ENCODE results near the gene PTPN13.

PTPN13 gene

DNA sequence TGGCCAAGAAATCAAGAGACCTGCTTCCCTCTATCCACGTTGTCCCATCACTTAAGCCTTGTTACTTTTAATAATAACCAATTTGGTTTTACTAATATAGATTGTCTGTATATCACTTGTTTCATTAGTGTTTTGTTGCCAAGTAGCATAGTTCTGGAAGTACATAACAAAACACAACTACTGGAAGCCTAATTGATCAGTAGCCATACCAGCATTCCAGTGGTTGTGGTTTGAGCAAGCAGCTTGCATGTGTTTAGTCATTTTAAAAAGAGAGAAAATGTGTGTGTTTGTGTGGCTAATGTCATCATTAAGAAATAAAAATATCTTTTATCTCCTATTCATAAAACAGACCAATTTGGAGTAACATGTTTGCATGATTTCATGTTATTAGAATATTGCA is 70.8 kb downstream of the PTPN13 start:
- Histone ChIP-seq H3K4me2 (ENCODE audit: low read length) (no peak overlapping the region), H4K20me1 (ENCODE audit: control insufficient read depth, insufficient read depth, low read depth, low read length) (no peaks in the 10 kb centered on the region), H3K27ac (ENCODE audit: low read depth, low read length) (no peak overlapping the region), H3K27me3 (ENCODE audit: control insufficient read depth, low read length) (peaks cover 3% of the 10 kb centered on the region), H3K79me2 (ENCODE audit: control insufficient read depth, low read length) (no peaks in the 10 kb centered on the region), H3K36me3 (ENCODE audit: control insufficient read depth, low read length) (no peaks in the 10 kb centered on the region), H3K9me2 (replicated peaks; ENCODE audit: control insufficient read depth, low read length) (no peaks in the 10 kb centered on the region), H3K4me1 (ENCODE audit: control insufficient read depth, low read length) (no peaks in the 10 kb centered on the region), H3K4me3 (ENCODE audit: low read length) (no peak overlapping the region), H3K9me3 (ENCODE audit: control insufficient read depth, insufficient read depth, low read length) (no peaks in the 10 kb centered on the region), H3F3A (ENCODE audit: control insufficient read depth, insufficient read depth) (no peaks in the 10 kb centered on the region)
- no peak for TF ChIP-seq CTCF (IDR thresholded peaks at IDR 0.05; ENCODE audit: low read depth, low read length, poor library complexity, severe bottlenecking)

GRCh38 chr4:86670298-86670697 is 76.2 kb downstream of the PTPN13 start:
- H3K27me3 ChIP-seq (ENCODE audit: control insufficient read depth, low read length), result no peaks in the 10 kb centered on the region
- H3K9me3 ChIP-seq (ENCODE audit: control insufficient read depth, insufficient read depth, low read length), result no peaks in the 10 kb centered on the region
- no peaks in the 10 kb centered on the region for H3K36me3 ChIP-seq (ENCODE audit: control insufficient read depth, low read length)
- H3K4me2 ChIP-seq (ENCODE audit: low read length), result no peak overlapping the region
- H3K4me1 ChIP-seq (ENCODE audit: control insufficient read depth, low read length), result no peaks in the 10 kb centered on the region
- no peaks in the 10 kb centered on the region for H3K79me2 ChIP-seq (ENCODE audit: control insufficient read depth, low read length)
- no peaks in the 10 kb centered on the region for H4K20me1 ChIP-seq (ENCODE audit: control insufficient read depth, insufficient read depth, low read depth, low read length)
- TF ChIP-seq EZH2phosphoT487 (IDR thresholded peaks at IDR 0.05; ENCODE audit: borderline replicate concordance, low read length), result no peak
- no peak for TF ChIP-seq CTCF (IDR thresholded peaks at IDR 0.05; ENCODE audit: low read depth, low read length, poor library complexity, severe bottlenecking)
- H3K4me3 ChIP-seq (ENCODE audit: low read length), result no peak overlapping the region
- H3K27ac ChIP-seq (ENCODE audit: low read depth, low read length), result no peak overlapping the region
- H3F3A ChIP-seq (ENCODE audit: control insufficient read depth, insufficient read depth), result no peaks in the 10 kb centered on the region
- H3K9me2 ChIP-seq (replicated peaks; ENCODE audit: control insufficient read depth, low read length), result no peaks in the 10 kb centered on the region

GRCh38 chr4:86670756-86671155 is 76.6 kb downstream of the PTPN13 start:
- H3K9me2 ChIP-seq (replicated peaks; ENCODE audit: control insufficient read depth, low read length), result no peaks in the 10 kb centered on the region
- H3K27me3 ChIP-seq (ENCODE audit: control insufficient read depth, low read length), result no peaks in the 10 kb centered on the region
- TF ChIP-seq CTCF (IDR thresholded peaks at IDR 0.05; ENCODE audit: low read depth, low read length, poor library complexity, severe bottlenecking), result no peak
- TF ChIP-seq EZH2phosphoT487 (IDR thresholded peaks at IDR 0.05; ENCODE audit: borderline replicate concordance, low read length), result no peak
- no peak overlapping the region for H3K4me3 ChIP-seq (ENCODE audit: low read length)
- no peaks in the 10 kb centered on the region for H3K79me2 ChIP-seq (ENCODE audit: control insufficient read depth, low read length)
- no peaks in the 10 kb centered on the region for H3K36me3 ChIP-seq (ENCODE audit: control insufficient read depth, low read length)
- H3K9me3 ChIP-seq (ENCODE audit: control insufficient read depth, insufficient read depth, low read length), result no peaks in the 10 kb centered on the region
- no peaks in the 10 kb centered on the region for H3F3A ChIP-seq (ENCODE audit: control insufficient read depth, insufficient read depth)
- H4K20me1 ChIP-seq (ENCODE audit: control insufficient read depth, insufficient read depth, low read depth, low read length), result no peaks in the 10 kb centered on the region
- H3K4me2 ChIP-seq (ENCODE audit: low read length), result no peak overlapping the region
- H3K4me1 ChIP-seq (ENCODE audit: control insufficient read depth, low read length), result no peaks in the 10 kb centered on the region
- no peak overlapping the region for H3K27ac ChIP-seq (ENCODE audit: low read depth, low read length)

GRCh38 chr4:86675548-86675947 is 81.4 kb downstream of the PTPN13 start:
- no peaks in the 10 kb centered on the region for H4K20me1 ChIP-seq (ENCODE audit: control insufficient read depth, insufficient read depth, low read depth, low read length)
- H3K4me3 ChIP-seq (ENCODE audit: low read length), result no peak overlapping the region
- H3K4me1 ChIP-seq (ENCODE audit: control insufficient read depth, low read length), result no peaks in the 10 kb centered on the region
- H3K4me2 ChIP-seq (ENCODE audit: low read length), result no peak overlapping the region
- no peaks in the 10 kb centered on the region for H3K9me2 ChIP-seq (replicated peaks; ENCODE audit: control insufficient read depth, low read length)
- H3K27me3 ChIP-seq (ENCODE audit: control insufficient read depth, low read length), result no peaks in the 10 kb centered on the region; the same call in 1 of the 2 replicates
- H3K9me3 ChIP-seq (ENCODE audit: control insufficient read depth, insufficient read depth, low read length), result no peaks in the 10 kb centered on the region
- no peak overlapping the region for H3K27ac ChIP-seq (ENCODE audit: low read depth, low read length)
- H3K36me3 ChIP-seq (ENCODE audit: control insufficient read depth, low read length), result no peaks in the 10 kb centered on the region
- no peaks in the 10 kb centered on the region for H3F3A ChIP-seq (ENCODE audit: control insufficient read depth, insufficient read depth)
- TF ChIP-seq CTCF (IDR thresholded peaks at IDR 0.05; ENCODE audit: low read depth, low read length, poor library complexity, severe bottlenecking), result no peak
- no peak for TF ChIP-seq EZH2phosphoT487 (IDR thresholded peaks at IDR 0.05; ENCODE audit: borderline replicate concordance, low read length)
- H3K79me2 ChIP-seq (ENCODE audit: control insufficient read depth, low read length), result no peaks in the 10 kb centered on the region

Data from DOHH2 (cell line).